ENCODE measurements around the gene FBLN2.
"Not testable (repeated sequence)": the region's sequence is repeated elsewhere in the genome, so short reads cannot be mapped to it uniquely, and the experiment has no call there.

- not testable (repeated sequence) for TF ChIP-seq CTCF, POLR2A (IDR thresholded peaks at IDR 0.05)
These were observed 27.2 kb upstream of the FBLN2 start for GRCh38 chr3:13521749-13522148.
